NCI-H2227 (cell line): ENCODE measurements around the gene SCN7A.
"Not testable (repeated sequence)": the region's sequence is repeated elsewhere in the genome, so short reads cannot be mapped to it uniquely, and the experiment has no call there.

ENCODE experiments used
- DNase-seq: peaks from one replicate; lab custom pipeline; 2025; ENCODE audit not compliant: unreplicated experiment; lab: John Stamatoyannopoulos, UW

Gene SCN7A

DNA sequence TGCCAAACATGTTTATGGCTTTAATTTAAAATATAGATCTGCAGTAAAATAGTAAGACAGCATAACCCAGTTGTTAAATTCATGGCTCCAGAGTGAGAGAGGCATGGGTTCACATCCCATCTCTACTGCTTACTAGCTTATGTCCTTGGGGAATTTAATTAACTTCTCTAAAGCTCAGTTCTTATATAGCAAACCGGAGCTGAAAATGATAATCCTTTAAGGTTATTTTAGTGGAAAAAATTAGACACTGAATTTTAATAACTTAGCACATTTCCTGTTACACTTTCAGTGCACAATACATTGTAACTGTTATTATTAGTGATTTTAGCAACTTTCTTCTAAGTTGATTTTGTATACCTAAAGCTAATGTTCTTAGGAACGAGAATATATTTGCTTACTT, 133.1 kb downstream of the SCN7A start:
- no peak for DNase-seq

DNA sequence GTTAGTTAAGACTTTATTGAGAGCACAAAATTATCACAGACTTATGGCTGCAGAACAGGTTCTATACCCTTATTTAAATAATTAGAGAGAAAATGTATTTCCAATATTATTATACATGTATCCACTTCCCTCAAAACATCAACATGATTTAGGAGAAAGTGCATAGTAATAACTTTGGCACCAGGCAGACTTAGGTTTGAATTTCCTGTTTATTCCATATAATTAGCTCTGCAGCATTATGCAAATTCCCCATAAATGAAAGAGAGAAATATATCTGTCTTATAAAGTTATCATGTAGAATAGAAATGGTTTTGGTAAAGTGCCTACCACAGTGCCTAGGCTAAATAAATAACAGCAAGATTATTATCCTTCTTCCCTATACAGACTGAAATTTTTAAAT, 133.6 kb downstream of the SCN7A start:
- no peak for DNase-seq

GRCh38 chr2:166357950-166358321, 136.1 kb downstream of the SCN7A start:
- not testable (repeated sequence) for DNase-seq

DNA sequence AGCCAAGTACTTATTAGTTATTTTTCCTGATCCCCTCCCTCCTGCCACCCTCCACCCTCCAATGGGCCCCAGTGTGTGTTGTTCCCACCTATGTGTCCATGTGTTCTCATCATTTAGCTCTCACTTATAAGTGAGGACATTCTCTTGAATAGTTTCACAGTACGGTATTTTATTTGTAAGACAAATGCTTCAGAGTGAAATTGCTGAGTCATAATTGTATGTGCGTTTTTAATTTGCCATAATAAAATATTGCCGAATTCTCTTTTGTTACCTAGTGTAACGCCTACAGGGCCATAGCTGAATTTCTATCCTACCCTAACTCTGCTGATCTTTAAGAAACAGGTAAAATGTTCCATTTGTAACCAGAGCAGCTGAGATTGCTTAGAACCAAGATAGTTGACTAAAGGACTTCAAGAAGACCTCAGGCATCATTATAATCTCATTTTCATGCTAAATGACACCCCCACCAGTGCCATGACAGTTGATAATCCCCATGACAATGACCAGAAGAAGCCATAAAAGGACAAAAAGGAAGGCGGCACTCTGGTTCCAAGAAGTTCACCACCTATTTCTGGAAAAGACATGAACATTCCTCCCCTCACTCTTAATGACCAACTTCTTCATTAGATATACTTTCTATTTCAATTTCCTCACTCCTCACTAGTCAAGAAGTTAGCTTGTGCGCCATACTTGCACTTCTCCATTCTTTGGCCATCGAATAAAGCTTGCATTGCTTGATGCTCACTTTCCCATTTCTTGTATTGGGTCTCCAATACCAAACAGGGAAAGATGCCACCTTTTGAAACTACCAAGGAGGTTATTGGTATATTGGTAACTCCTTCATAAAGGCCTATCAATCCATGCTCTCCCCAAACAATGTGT, 136.7 kb downstream of the SCN7A start:
- DNase-seq, result no peak
